Stimulated activated CD8-positive, alpha-beta memory T cell treated with anti-CD3 and anti-CD28 coated beads, Interleukin-2, amount 100 ng/mL, for 48 hours (primary cell): ENCODE data around the gene SLMAP.

Source experiments
- DNase-seq, 2 donors: peaks; one replicate each; pipeline ENCODE4 v3.0.0-alpha.2; 2020; ENCODE audit warnings: low read depth in 2 of 2

Gene SLMAP

DNA sequence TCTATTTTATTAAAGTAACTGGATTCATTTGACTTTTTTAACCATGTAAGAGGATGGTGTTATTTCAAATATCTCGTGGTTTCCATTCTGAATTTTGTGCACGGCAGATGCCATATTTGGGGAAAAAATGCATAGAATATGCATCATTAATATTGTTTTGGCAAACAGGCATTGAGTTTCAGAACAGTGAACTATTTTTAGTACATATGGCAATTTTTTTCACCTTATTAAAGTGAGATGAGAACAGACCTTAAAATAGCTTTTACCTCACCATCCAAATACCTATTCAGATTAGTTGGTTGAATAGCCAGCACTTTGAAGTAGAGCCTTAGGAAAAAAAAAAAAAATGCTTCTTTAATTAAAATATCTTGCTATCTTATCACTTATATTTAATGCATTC lies 134.8 kb downstream of the SLMAP start:
- DNase-seq, result no peak

DNA sequence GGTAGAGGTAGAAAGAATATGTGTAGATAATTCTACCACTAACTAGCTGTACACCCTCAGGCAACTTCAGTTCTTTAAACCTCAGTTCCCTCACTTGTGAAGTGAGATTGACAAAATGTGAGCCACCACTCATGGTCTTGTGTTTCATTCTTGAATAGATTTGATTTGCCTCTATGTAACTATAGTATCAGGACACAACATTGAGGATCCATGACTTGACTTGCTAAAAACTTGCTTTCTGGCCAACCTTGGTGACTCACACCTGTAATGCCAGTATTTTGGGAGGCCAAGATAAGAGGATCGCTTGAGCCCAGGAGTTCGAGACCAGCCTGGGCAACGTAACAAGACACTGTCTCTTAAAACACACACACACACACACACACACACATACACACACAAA lies 136.3 kb downstream of the SLMAP start:
- no peak for DNase-seq

DNA sequence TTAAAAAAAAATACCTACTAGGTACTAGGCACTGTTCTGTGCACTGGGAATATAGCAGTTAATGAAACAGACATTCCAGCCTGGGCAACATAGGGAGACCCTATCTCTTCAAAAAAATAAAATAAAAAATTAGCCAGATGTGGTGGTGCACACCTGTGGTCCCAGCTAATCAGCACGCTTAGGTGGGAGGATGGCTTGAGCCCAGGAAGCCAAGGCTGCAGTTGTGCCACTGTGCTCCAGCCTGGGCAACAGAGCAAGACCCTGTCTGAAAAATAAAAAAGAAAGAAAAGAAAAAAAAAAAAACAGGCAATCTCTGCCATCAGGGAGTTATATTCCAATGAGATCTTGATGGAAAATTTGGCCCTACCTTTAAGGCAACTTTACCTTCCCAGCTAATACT lies 137.0 kb downstream of the SLMAP start:
- no peak for DNase-seq

DNA sequence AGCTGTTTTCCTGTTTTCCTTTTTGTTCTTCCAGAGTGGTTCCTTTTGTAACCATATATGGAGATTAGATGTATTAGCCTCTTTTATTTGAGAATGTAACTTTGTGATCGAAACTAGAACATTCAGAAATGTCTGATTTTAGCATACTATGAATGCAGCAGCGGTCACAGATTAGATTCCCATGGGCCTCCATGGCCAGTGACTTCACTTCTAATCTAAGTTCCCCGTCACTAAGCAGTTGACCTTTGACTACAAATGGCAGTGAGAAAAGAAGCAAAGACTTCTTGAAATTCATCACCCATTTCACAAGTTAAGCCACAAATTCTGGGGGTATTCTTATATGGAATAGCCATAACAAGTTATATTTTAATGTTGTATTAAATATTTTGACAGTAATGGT lies 137.6 kb downstream of the SLMAP start:
- no peak for DNase-seq

DNA sequence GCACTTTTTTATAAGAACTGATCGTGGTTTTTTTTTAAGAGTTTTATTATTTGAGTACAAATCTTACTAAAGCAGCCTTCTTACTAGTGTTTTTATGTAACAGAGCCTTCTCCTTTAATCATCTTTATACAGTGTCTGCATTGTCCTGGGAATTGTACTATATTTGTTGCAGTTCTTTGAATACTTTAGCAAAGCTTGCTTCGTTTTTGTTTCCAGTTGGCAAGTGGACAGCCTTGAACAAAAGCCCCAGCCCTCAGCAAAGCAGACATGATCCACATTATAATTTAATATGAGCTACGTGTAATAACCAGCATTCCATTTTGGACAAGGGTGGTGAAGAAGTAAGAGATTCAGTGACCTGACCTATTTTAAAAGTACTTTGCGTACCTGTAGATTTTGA lies 139.9 kb downstream of the SLMAP start:
- no peak for DNase-seq

DNA sequence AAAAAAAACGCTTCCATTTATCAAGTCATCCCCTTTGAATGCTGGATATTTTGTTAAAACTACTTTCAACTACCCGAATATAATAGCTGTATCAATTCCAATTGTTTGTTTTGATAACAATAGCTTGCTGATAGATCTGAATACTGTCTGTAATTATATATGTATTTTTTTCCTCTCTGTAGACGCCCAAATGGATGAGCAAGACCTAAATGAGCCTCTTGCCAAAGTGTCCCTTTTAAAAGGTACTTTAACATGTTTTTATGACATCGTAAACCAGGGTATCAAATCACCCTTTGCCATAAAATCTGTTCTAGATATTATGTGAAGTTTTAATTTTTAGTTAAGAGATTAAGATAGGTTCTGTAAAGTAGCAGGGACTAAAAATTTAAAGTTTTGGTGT lies 140.6 kb downstream of the SLMAP start:
- DNase-seq, result no peak

DNA sequence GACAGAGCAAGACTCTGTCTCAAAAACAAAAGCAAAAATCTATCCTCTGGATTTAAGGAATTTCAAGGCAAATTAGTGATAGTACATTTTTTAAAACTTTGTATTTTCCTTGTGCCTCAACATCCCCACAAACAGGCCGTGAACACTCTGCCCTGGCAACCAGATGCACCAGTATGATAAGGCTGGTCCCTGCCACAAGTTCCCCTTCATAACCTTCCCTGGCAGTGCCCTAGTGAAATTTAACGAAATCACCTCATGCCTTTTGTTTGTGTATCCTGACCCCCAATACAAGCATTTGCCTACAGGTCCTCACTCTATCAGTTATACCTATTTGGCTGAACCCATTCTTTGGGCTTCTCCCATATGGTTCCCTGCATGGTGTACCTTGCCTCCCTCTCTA lies 144.7 kb downstream of the SLMAP start:
- no peak for DNase-seq

DNA sequence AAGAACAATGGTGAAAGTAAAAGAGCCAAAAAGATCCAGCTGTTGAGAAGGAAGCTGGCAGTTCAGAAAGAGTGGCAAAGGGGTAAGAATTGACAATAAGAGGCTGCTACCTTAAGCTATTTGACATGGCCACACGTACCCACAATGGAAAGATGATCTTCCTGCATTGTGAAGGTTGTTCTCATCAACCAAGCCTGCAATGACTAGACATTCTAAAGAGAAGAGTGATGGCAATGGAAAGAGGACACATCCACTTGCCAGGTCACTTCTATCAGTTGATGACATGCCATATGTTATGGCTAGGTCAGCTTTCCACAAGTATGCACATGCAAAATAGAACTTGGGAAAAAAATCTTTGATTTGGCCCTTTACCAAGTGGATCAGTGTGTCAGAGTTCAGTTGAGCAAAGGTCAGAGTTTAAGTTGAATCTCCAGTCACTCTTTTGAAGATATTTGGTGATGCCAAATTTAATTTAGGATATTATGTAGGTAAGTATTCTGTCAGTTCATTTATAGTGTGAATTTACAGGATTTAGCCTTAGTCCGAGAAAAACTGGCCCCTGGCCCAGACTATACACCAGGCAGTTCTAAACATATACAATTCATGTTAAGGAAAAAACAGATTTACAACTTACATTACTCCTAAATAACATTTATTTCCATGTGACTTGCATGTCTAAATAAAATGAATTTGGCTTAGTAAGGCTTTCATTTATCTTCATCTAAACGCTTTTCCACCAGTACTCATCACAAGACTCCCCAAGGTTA lies 147.2 kb downstream of the SLMAP start:
- DNase-seq, result no peak

DNA sequence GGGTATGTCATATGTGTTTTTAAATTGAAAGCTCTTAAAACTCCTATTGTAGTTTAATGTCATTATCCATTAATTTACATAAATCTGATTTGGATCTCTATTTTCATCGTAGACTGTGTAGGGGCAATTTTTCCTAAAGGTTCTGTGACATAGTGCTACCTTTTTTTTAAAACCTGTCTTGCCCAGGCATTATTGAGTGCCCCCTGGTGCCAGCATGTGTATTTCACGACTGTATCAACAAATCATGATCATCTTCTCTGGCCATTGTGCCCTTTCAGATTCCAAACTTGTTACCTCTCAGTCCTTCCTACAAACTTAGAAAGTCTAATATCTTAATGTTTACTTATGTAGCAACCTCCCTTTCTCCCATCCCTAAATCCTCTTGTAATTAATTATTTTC lies 154.9 kb downstream of the SLMAP start:
- DNase-seq, result no peak

DNA sequence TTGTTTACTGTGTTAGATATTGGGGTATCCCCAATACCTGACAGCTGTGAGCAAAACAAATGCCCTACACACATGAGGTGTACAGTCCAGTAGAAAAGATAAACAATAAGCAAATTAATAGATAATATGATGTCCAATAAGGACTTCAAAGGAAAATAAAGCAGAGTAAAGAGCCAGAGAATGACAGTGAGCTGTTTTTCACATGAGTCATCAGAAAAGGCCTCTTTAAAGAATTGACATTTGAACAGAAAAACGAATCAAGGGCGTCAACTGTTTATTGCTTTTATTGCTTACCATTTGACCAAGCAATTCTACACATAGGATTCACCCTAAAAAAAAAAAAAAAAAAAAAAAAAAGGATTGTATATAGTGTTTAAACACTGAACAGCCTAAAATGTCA lies 155.5 kb downstream of the SLMAP start:
- no peak for DNase-seq

DNA sequence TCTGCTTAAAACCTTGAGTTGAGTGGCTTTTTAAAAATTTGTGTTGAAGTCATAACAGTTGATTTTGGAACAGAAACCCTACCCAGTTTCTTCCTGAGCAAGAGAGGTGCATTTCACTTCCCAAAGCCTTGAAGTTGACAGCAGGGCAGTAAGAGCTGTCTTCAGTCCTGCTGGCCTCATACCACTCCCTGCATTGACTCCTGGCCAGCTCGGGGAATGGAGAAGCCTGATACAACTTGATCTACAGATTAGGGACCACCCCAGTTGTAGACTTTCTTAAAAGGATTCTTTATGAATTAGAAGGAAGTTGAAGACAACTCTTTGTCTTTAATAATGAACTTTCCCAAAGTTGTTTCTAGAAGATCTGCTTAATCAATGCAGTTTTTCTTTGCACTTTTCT lies 161.5 kb downstream of the SLMAP start:
- no peak for DNase-seq

DNA sequence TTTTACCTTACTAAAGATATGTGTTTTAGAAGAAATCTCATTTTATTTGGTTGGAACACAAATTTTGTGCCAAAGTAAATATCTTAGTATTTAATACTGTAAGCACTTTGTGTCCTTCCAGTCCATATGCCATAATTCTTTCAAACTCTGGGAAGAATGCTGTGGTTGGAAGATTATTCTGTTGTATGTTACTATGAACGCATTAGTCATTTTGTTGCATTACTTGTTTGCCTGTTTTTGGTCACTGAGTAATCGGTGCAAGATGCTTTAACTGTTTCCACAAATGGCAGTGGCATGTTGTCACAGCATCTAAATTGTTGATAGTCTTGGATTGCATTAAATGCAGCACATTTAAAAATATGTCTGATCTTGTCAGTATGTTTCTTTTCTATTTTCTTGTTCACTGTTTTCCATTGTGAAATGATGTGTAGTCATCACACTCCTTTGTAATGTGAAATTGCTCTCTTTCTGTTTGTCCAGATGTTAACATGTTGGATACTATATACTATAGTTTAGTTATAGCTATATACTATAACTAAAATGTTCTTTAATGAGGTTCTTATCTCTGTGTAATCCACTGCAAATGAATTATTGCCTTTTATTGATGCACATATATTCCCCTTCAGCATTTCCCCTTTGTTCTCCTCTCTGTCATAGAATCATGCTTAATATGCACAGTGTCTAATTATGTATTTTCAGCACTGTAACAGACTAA lies 162.2 kb downstream of the SLMAP start:
- DNase-seq, result no peak

DNA sequence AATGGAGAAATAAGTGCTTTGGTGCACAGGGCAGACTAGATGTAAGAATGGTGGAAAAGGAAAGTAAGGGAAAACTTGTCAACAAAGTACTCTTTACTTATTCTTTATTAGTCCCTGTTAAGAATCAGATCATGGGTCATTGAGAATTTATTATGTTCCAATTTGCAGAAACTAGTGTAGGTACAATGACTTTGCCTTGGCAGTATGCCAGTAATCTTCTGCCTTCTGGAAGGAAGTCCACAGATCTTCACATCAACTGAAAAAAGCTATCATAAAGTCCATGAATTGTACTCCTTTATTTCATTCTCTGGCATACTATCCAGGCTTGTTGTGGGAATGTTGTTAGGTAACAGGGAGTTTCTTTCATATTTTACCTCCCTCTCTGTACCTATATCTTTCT lies 163.9 kb downstream of the SLMAP start:
- no peak for DNase-seq

DNA sequence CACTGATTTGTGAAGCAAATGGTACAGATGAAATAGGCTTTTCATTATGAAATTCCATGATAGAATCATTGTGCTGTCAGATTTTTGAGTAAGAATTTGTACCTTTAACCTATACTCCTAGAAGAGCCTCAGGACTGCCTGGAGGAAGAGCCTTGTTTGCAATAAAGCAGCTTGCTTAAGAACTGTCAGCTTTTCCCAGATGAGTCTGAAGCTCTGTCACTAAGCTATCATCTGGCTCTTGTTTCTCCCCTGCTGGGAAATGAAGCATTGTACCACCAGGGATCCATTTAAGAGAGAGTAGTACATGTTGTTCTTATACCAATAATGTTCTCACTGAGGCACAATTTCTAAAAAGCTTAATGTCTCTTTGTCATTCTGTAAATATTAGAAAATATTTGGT lies 167.0 kb downstream of the SLMAP start:
- DNase-seq, result no peak

DNA sequence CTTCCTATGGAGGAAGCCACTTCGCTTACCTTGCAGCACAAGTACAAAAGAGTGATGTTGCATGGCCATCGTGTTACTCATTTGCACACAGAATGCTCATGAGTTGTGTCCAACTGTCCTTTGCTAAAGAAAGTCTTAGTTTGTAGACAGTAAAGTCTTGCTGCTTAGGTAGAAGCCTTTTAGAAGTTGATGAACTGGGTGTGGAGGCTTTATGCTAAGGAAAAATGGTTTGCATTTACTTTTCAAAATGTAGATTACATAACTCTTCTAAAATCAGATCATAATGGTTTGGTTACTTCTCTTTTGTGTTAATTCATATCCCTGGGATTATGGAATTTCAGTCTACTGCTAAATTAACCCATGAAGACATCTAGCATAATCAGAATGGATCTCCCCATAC lies 167.6 kb downstream of the SLMAP start:
- no peak for DNase-seq

DNA sequence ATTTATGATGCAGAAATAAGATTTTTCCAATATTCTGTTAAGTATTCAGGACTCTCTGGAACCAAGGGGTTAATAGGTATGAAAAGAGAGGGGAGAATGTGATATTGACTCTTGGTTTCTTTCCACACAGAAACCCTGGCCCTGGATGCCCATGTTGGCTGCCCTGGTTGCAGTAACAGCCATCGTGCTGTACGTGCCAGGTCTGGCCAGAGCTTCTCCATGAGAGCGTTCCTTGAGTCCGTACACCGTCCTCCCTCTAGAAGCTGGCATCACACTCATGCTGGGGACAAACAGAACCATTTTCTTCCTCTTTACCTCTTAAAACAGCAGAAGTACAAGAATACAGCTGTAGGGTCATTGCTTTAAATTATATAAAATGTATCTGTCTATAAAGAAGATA lies 171.1 kb downstream of the SLMAP start:
- no peak for DNase-seq

DNA sequence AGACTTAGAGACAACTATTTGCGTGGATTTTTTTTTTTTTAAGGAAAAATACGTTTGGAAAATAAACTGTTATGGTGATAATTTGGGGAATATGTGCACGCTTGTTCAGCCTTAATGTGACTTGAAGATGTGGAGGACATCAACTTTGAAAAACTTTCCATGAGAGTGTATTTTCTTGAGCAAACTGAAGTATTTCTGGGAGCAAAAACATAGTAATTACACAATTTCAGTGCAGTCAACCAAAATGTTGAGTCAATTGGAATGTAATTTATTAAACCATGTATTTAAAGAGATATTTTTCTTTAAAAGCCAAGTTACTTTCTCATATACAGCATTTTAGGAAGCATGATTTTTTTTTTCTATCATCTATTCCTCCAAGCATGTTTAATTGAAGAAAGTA lies 171.8 kb downstream of the SLMAP start:
- DNase-seq, result no peak

DNA sequence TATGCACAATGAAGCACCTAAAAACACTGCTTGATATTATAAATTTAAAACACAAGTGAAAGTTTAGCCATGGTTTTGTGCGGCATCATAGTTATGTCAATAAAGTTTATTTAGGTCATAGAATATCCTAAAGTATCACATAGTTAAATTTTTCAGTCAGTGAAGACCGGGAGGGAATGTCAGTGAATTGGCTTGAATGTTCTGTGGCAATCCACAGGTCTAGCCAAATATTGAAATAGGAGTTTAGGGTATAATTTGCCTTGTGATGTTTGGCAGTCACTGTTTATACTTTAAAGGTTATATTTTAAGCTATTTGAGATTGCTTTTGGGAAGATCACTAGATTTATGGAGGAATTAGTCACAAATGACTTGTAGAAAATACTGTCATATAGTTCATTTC lies 172.4 kb downstream of the SLMAP start:
- DNase-seq, result no peak

DNA sequence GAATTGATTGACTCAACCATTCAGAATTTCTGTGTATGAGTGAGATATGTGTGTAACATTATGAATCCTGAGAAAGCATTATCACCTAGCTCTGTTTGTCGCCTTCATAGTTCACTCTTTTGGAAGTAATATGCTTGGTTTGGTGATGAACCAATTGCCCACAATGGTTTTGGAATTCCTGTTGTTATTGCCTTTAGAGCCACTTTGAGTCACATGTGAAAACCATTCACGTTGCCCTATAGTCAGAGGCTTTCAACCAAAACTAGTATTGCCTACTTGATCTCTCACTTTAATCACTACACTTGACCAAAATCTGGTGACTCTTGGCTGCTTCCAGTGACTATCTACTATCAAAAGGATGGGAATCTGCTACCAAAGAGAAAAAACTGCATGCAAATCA lies 173.9 kb downstream of the SLMAP start:
- DNase-seq, result no peak

DNA sequence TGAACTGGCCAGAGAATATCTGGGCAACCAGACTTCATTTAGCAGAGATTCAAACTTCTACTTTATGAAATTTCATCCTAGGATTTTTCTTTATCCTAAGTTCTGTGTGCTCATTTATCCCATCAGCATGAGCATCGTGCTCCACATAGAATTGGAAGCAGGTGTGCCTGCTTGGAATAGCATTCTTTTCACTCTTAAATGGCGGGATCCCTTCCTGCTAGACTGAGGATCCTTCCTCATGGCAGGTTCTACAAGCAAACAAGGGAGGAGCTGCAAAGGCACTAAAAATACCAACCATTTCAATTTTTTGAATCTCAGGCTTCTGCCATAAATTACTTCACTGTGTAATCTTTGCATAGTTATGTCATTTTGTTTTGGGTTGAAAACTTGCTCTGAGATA lies 177.5 kb downstream of the SLMAP start:
- no peak for DNase-seq

DNA sequence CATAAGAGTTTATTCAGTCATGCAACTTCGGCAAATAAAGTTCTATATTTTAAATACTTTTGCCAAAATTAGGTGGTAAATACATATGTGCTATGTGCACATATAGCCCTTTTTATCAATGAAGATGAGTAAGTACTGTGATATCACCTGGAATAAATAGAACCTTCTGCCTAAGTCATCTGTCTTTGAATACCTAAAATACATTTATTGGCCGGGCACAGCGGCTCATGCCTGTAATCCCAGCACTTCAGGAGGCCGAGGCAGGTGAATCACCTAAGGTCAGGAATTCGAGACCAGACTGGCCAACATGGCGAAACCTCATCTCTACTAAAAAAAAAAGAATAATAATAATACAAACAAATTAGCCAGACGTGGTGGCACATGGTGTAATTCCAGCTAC lies 178.3 kb downstream of the SLMAP start:
- DNase-seq, result no peak

DNA sequence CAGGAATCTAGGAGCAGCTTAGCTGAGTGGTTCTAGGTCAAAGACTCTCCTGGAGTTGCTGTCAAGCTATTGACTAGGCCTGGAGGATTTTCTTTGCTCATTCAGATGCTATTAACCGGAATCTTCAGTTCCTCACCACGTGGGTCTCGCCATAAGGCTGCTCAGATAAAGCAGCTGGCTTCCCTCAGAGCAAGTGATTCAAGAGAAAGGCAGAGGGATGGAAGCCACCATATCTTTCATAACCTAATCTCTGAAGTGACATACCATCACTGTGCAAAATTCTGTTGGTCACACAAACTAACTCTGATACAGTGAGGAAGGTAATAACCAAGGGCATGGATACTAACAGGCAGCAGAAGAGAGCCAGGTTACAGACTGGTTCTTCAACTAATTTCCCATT lies 179.4 kb downstream of the SLMAP start:
- DNase-seq, result no peak

DNA sequence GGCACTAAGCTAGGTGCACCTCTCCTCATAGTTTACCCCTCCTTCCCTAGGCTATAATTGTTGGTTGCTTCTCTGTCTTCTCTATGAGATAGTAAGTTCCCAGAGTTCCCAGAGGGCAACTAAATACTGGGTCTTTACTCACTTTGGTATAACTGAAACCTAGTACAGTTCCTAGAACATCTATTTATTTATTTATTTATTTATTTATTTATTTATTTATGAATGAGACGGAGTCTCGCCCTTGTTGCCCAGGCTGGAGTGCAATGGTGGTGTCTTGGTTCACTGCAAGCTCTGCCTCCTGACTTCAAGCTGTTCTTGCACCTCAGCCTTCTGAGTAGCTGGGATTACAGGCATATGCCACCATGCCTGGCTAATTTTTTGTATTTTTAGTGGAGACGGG lies 181.0 kb downstream of the SLMAP start:
- no peak for DNase-seq

DNA sequence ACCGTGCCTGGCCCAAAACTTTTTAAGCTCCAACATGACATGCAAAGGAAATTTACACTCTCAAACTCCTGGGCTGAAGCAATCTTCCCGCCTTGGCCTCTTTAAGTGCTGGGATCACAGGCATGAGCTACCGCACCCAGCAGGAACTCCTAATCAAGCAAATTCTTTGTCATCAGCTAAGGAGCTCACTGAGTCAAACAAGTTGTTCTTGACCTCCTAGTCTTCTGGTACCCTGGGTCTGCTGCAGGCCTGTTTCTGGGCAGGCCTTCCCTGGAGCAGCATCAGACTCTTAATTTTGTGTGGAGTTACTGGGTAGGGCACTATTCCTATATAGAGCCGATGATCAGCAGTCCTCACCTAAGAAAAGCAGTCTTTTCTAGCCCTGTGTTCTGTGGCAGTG lies 183.7 kb downstream of the SLMAP start:
- no peak for DNase-seq
